Keratinocyte (primary cell): ENCODE results near the gene OPTC. TPM values are rescaled to one million over a fixed set of nuclear protein-coding genes. Genes with fewer than 3 reads are reported as not detected.

Experiments used
- DNase-seq: peaks from one replicate; pipeline ENCODE4 v3.0.0-alpha.2; 2011; ENCODE audit warnings: low read depth, missing footprints, low spot score
- FAIRE-seq: peaks from 2 replicates; lab custom pipeline; 2011; peaks lifted over from hg19 to GRCh38; lab: Jason Lieb, UNC
- H2AFZ ChIP-seq: 2 replicates; pipeline ENCODE4 v1.6.0; 2012; ENCODE audit warnings: low read length, control low read depth, inconsistent platforms; ENCODE audit not compliant: control insufficient read depth
- H3K27ac ChIP-seq: 2 replicates; pipeline ENCODE4 v1.5.1; 2011; ENCODE audit warnings: low read length; ENCODE audit not compliant: control insufficient read depth, insufficient read depth
- H3K27me3 ChIP-seq: 3 replicates; pipeline ENCODE4 v1.6.0; 2011; ENCODE audit warnings: low read length; ENCODE audit not compliant: control insufficient read depth, insufficient read depth; ENCODE audit errors: extremely low read depth
- H3K36me3 ChIP-seq, 2 experiments: 2 replicates in 1 of 2; 3 replicates in 1 of 2; pipeline ENCODE4 v1.5.1; 2011; ENCODE audit warnings: low read length in 2 of 2, mild to moderate bottlenecking in 1 of 2; ENCODE audit not compliant: control insufficient read depth in 2 of 2, insufficient read depth in 2 of 2; ENCODE audit errors: extremely low read depth in 1 of 2
- H3K4me1 ChIP-seq: 3 replicates; pipeline ENCODE4 v1.5.1; 2011; ENCODE audit warnings: low read length; ENCODE audit not compliant: control insufficient read depth, insufficient read depth; ENCODE audit errors: extremely low read depth
- H3K4me2 ChIP-seq: 3 replicates; pipeline ENCODE4 v1.6.0; 2011; ENCODE audit warnings: low read depth, low read length; ENCODE audit not compliant: control insufficient read depth, insufficient read depth; ENCODE audit errors: extremely low read depth
- H3K4me3 ChIP-seq, 3 experiments: fragments of 200-600 bp in 1 of 3; sonication (generic) in 1 of 3; 2 replicates in 2 of 3; 3 replicates in 1 of 3; pipeline ENCODE4 v1.5.1; 2011 to 2016; ENCODE audit warnings: low read length in 3 of 3, mild to moderate bottlenecking in 3 of 3, control low read depth in 2 of 3, inconsistent platforms in 1 of 3, low read depth in 1 of 3, mixed read lengths in 1 of 3, mixed run types in 1 of 3, moderate library complexity in 1 of 3; ENCODE audit not compliant: control insufficient read depth in 2 of 3, insufficient read depth in 2 of 3; ENCODE audit errors: extremely low read depth in 1 of 3
- H3K79me2 ChIP-seq: 2 replicates; pipeline ENCODE4 v1.6.0; 2012; ENCODE audit warnings: low read length; ENCODE audit not compliant: control insufficient read depth, insufficient read depth
- H3K9ac ChIP-seq: 3 replicates; pipeline ENCODE4 v1.6.0; 2011; ENCODE audit warnings: low read length; ENCODE audit not compliant: control insufficient read depth, insufficient read depth; ENCODE audit errors: extremely low read depth
- H3K9me1 ChIP-seq: 3 replicates; pipeline ENCODE4 v1.6.0; 2011; ENCODE audit warnings: low read length; ENCODE audit not compliant: control insufficient read depth, insufficient read depth; ENCODE audit errors: extremely low read depth
- H3K9me3 ChIP-seq: 2 replicates; pipeline ENCODE4 v1.5.1; 2012; ENCODE audit warnings: low read depth, low read length; ENCODE audit not compliant: control insufficient read depth
- H4K20me1 ChIP-seq: 3 replicates; pipeline ENCODE4 v1.6.0; 2011; ENCODE audit warnings: low read length; ENCODE audit not compliant: control insufficient read depth, insufficient read depth; ENCODE audit errors: extremely low read depth
- EZH2 ChIP-seq: IDR thresholded peaks from one replicate; pipeline ENCODE4 v1.6.1; 2012; ENCODE audit warnings: inconsistent platforms, mild to moderate bottlenecking, low read length, moderate library complexity
- dilution Hi-C: fragments of 300-500 bp; cut with MboI; formaldehyde crosslinking; loops from one replicate; pipeline ENCODE4 v1.7.0; 2020; ENCODE audit warnings: low sequenced_read_pairs; ENCODE audit not compliant: extremely low pct_ligation_motif_present
- polyA plus RNA-seq, 5 experiments: library from polyadenylated mRNA; depleted of rRNA in 3 of 5; stranded (reverse) in 3 of 5; stranded (forward) in 1 of 5; unstranded in 1 of 5; fragments of >200 nt; gene quantifications; 1 replicate in 1 of 5; 2 replicates in 3 of 5; 3 replicates in 1 of 5; pipeline versions ENCODE4 v1.2.1 to v1.2.3, GENCODE V29; 2011 to 2012; ENCODE audit warnings: missing spikeins in 2 of 5, low read depth in 1 of 5, low replicate concordance in 1 of 5
- TF ChIP-seq, protein P1 (sequence below), 3 experiments: IDR thresholded peaks in 1 of 3; conservative IDR thresholded peaks in 1 of 3; optimal IDR thresholded peaks in 1 of 3; 2 replicates in 2 of 3; 3 replicates in 1 of 3; pipeline versions ENCODE3 to v1.5.1; 2011; ENCODE audit warnings: low read length in 3 of 3, mild to moderate bottlenecking in 3 of 3, moderate library complexity in 2 of 3, control low read depth in 1 of 3, inconsistent platforms in 1 of 3; ENCODE audit not compliant: insufficient read depth in 2 of 3; ENCODE audit errors: extremely low read depth in 1 of 3

Gene OPTC
- polyA plus RNA-seq, 1 donor (not counting 4 experiments of a cell fraction or from before 2014, with no cell fraction given): not detected

DNA sequence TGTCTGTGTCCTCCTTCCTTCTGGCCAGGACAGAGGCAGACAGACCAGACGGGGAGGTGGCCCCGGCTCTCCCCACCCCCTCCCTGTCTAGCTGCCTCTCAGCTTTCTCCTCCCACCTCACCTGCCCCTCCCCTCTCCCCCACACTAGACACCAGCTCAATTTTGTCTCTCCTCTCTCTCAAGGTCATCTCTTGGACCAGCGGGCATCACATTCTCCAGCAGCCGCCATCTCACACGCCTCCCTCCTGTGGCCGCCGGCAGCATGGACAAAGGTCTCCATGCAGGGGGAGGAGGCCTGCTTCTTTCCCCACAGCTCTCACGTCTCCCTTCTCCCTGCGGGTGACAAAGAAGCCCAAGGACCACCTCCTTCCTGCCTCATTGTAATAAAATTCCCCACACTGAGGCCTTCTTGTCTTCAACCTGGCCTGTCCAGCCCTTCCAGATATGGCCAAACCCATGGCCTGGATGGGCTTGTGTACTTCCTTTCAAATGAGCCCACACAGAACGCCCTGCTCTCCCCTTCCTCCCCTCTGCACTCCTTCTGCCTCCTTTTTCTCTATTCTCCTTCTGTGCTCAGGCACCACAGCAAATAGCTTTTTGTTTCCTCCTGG lies 14.6 kb downstream of the OPTC start:
- Histone ChIP-seq H3K36me3 (no peaks in the 10 kb centered on the region), H2AFZ (no peak overlapping the region), H3K27me3 (no peaks in the 10 kb centered on the region), H3K4me2 (no peak overlapping the region), H3K4me3 (no peak overlapping the region), H4K20me1 (no peaks in the 10 kb centered on the region), H3K4me1 (peaks cover 20% of the 10 kb centered on the region), H3K79me2 (no peaks in the 10 kb centered on the region), H3K9me1 (no peaks in the 10 kb centered on the region), H3K9ac (no peak overlapping the region), H3K27ac (no peak overlapping the region), H3K9me3 (no peaks in the 10 kb centered on the region)
- dilution Hi-C loops: no loop called here
- DNase-seq (no peak), FAIRE-seq (no peak)
- TF ChIP-seq EZH2: no peak
- TF ChIP-seq, protein P1, sequence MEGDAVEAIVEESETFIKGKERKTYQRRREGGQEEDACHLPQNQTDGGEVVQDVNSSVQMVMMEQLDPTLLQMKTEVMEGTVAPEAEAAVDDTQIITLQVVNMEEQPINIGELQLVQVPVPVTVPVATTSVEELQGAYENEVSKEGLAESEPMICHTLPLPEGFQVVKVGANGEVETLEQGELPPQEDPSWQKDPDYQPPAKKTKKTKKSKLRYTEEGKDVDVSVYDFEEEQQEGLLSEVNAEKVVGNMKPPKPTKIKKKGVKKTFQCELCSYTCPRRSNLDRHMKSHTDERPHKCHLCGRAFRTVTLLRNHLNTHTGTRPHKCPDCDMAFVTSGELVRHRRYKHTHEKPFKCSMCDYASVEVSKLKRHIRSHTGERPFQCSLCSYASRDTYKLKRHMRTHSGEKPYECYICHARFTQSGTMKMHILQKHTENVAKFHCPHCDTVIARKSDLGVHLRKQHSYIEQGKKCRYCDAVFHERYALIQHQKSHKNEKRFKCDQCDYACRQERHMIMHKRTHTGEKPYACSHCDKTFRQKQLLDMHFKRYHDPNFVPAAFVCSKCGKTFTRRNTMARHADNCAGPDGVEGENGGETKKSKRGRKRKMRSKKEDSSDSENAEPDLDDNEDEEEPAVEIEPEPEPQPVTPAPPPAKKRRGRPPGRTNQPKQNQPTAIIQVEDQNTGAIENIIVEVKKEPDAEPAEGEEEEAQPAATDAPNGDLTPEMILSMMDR (optimal IDR thresholded peaks at IDR 0.05 in 1 of 3, IDR thresholded peaks at IDR 0.05 in 1 of 3, conservative IDR thresholded peaks at IDR 0.05 in 1 of 3; ENCODE audit: extremely low read depth in 1 of 3, insufficient read depth in 2 of 3, low read length in 3 of 3): no peak

DNA sequence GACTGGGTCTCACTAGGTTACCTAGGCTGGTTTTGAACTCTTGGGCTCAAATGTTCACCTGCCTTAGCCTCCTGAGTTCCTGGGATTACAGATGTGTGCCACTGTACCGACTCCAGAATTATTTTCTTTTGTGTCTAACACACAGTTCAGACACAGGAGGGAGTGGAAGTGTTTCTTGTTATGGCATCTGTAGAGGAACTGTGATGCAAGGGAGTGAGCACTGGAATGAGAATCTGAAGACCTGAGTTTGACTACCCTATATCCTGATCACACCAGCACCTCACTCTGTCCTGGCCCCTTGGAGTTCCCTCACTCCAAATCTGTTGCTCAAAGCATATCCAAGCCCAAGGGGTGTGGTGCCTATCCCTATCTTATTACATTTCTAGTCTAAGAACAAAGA lies 15.2 kb downstream of the OPTC start:
- dilution Hi-C loops: no loop called here
- no peak for DNase-seq
- H3K4me1 ChIP-seq: peaks cover 24% of the 10 kb centered on the region
- TF ChIP-seq EZH2: no peak
- TF ChIP-seq, protein P1 (optimal IDR thresholded peaks at IDR 0.05 in 1 of 3, IDR thresholded peaks at IDR 0.05 in 1 of 3, conservative IDR thresholded peaks at IDR 0.05 in 1 of 3; ENCODE audit: extremely low read depth in 1 of 3, insufficient read depth in 2 of 3, low read length in 3 of 3): peak in 1 of 3 experiments; percentile 15
- no peaks in the 10 kb centered on the region for H3K36me3 ChIP-seq
- H3K27ac ChIP-seq: no peak overlapping the region
- no peak for FAIRE-seq
- no peaks in the 10 kb centered on the region for H3K9me1 ChIP-seq
- H3K4me2 ChIP-seq: no peak overlapping the region
- H3K9me3 ChIP-seq: no peaks in the 10 kb centered on the region
- no peaks in the 10 kb centered on the region for H4K20me1 ChIP-seq
- no peaks in the 10 kb centered on the region for H3K27me3 ChIP-seq
- no peak overlapping the region for H2AFZ ChIP-seq
- H3K9ac ChIP-seq: no peak overlapping the region
- H3K4me3 ChIP-seq: no peak overlapping the region
- H3K79me2 ChIP-seq: no peaks in the 10 kb centered on the region
